Stimulated activated CD4-positive, alpha-beta T cell treated with anti-CD3 and anti-CD28 coated beads, Interleukin-12 subunit alpha, Interleukin-12 subunit beta, amount 100 ng/mL, for 24 hours (primary cell): Measurements from ENCODE around the gene SNX5.
A peak's percentile ranks its signal among the peaks of the same experiment; 100 is the strongest.

Experiments used
- DNase-seq, 2 experiments: peaks; one replicate each; pipeline ENCODE4 v3.0.0-alpha.2; 2020; ENCODE audit warnings: low read depth in 2 of 2

Gene SNX5

DNA sequence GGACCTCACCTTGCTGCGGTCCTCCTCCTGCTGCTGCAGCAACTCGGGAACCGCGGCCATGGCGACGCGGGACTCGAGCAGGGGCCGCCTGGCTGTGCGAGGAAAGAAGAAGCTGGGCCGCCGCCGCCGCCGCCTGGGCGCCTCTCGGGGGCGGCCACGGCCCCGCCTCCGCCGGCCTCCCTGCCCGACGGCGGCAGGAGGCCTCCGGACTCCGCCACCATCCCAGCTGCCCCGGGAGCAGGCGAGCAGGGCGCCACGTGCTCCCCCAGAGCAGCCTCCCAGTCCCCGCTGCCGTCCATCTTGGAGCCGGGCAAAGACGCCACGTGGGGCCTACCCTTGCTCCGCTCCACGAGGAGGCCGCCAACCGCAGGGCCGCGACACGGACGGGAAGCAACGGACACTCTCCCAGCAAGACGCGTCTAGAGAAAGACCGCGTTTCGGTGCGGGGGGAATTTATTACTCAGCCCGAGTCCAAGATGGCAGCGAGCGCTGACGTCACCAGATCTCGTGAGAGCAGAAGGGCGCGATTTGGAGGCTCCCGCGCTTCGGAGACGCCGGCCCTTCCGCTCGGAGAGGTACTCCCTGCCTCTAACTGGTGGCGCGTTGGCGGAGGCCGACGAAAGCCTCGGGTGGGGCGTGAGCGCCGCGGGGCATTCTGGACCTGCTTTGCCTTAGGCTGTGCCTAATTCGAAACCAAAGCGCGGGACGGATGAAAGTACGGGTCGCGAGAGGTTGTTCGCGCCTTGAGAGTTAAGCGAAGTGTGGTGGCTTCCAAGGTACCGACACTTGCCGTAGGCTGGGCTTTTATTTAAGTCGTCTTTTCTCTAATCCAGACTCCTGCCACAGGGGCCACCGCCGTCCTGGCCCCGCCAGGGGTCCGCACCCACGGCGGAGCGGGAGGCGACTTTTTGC, at the start of gene SNX5, which contains the start of gene MGME1:
Gene SNX5 (minus strand): TSS at position 429 of the 912 bp plus-strand sequence. CDS start 369 bp downstream, at position 60.
Gene MGME1 (plus strand): TSS at position 653 of the 912 bp plus-strand sequence. CDS start 842 bp downstream, outside the sequence.
- peak; percentile 99 to 100 for DNase-seq

DNA sequence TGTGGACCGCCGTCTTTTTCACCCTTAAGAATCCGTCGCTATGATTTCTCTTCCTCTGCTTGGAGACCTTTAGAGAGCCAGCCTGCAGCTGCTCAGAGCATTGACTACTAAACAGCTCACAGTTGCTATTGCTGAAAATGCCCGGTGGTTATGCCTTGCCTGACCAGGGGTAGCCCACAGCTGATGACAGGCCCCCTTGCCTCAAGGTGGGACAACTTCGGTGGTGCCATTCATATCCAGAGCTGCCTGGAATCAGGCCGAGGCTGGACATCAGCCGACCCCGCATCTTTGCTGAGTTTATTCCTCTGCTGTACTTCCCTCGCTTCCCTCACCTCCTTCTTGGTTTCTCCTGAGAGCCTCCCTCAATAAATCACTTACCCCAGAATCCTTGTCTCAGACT, 49.5 kb upstream of the SNX5 start:
- no peak for DNase-seq

DNA sequence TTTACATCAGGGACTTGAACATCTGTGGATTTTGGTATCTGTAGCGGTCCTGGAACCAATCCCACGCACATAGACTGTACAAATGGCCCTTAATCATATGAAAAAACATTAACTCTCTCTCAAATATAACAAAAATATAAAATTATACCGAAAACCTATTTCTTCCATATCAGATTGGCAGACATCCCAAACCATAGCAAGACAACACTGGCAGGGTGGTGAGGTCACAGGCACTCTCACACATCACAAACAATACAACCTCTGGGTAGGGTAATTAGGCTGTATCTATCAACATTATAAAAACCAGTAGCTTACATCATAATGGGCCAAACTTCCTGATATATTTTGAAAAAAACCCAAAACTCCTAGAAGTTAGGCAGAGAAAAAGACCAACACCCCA, 48.2 kb upstream of the SNX5 start:
- DNase-seq, result no peak

DNA sequence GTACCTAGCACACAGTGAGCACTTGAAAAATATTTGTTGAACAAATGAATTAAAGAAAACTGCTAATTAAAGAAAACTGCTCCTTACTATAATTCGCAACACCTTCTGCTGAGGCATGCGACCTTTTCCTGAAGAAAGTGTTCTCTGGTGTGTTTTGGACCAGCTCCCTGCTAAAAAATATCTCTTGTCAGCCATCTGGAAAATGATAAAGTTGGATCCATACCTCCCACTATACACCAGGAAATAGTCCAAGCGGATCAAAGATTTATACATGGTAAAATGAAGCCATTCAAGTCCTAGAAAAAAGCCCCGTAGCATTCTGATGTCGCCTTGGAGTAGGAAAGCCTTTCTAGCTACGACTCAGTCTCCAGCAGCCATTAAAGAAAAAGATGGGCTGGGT, 45.8 kb upstream of the SNX5 start:
- no peak for DNase-seq

DNA sequence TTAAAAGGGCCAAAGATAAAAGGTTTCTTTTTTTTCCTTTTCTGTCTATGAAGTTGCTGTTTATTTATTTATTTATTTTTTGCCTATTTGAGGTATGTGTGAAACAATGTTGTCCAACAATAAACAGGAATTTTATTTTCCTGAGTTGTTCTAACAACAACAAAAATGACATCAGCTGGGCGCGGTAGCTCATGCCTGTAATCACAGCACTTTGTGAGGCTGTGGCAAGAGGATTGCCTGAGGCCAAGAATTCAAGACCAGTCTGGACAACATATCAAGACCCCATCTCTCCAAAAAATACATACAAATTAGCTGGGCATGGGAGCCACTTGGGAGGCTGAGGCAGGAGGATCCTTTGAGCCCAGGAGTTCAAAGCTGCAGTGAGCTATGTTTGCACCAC, 44.3 kb upstream of the SNX5 start:
- no peak for DNase-seq

DNA sequence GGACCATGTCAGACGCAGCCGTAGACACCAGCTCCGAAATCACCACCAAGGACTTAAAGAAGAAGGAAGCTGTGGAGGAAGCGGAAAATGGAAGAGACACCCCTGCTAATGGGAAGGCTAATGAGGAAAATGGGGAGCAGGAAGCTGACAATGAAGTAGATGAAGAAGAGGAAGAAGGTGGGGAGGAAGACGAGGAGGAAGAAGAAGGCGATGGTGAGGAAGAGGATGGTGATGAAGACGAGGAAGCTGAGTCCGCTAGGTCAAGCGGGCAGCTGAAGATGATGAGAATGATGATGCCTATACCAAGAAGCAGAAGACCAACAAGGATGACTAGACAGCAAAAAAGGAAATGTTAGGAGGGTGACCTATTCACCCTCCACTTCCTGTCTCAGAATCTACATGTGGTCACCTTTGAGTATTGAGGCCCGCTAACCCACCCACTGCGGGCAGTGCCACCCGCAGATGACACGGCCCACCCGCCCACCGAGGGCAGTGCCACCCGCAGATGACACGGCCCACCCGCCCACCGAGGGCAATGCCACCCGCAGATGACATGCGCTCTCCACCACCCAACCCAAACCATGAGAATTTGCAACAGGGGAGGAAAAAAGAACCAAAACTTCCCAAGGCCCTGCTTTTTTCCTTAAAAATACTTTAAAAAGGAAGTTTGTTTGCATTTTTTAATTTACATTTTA, 43.5 kb upstream of the SNX5 start:
- no peak for DNase-seq

DNA sequence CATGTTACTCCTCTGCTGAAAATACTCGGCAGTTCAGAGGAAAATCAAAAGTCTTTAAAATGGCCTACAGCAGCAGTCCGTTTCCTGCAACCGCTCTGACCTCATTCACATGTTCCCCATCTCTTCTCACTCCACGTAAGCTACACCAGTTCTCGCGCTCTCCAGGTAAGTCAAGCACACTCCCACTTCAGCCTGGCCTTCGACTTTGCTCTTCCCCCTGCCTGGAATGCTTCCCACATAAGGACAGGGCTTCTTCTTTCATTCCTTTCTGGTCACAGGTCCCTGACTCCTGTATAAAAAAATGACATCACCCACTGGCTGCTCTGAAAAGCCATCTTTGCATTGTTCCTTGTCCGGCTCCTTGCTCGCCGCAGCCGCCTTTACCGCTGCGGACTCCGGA, 42.9 kb upstream of the SNX5 start:
- no peak for DNase-seq

DNA sequence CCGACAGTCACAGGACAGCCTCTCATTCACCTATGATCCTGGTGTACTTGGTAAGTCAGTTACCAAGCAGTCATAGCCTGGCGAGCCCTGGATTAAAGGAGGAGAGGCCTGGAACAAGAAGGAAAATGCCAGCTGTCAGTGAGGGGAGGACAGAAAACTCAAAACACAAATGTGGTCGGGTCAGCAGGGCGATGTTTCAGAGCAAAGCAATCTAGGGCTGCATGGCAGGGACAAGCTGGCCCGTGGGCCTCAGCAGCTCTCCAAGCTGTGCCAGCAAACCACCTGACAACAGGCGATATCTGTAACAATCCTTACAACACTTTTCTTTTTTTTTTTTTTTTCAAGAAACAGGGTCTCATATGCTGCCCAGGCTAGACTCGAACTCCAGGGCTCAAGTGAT, 40.5 kb upstream of the SNX5 start:
- DNase-seq, result no peak

DNA sequence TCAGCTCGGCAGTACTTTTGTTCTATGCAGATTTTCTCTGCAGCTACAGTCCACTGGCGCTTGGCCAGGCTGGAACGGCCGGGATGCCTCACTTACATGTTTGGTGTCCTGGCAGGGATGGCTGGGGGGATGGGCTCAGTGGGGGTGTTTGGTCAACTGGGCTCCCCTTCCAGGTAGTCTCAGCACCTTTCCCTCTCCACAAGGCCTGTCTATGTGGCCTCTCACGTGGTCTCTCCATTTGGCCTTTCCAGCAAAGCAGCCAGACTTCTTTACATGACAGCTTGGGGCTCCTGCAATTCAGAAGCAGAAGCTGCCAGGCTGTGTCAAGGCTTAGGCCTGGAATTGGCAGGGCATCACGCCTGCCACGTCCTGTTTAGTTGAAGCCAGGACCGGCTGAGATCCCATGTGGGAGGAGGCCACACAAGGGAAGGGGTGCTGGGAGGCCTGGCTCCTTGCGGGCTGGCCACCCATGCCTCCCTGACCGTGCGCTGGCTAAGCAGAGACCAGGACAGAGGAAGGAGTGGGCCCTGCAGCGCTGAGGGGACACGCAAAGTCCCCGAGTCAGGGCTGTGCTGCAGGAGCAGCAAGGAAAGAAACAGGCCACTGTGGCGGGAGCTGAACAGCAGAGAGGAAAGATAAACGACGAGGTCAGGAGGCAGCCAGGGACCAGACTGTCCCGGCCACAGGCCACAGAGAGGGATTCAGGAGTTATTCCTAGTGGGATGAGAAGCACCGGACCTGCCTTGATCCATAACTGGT, 39.1 kb upstream of the SNX5 start:
- no peak for DNase-seq

DNA sequence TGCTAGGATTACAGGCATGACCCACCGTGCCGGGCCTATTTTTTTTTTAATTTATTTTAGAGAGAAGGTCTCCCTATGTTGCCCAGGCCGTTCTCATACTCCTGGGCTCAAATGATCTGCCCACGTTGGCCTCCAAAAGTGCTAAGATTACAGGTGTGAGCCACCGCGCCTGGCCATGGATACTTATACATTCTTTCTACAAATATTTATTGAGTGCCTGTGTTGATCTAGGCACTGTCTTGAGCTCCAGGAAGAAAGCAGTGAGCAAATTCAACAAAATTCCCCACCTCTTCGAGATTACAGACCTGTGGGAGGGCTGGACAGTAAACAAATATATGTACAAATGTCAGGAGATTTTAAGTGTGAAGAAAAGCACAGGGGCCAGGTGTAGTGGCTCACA, 38.1 kb upstream of the SNX5 start:
- no peak for DNase-seq

DNA sequence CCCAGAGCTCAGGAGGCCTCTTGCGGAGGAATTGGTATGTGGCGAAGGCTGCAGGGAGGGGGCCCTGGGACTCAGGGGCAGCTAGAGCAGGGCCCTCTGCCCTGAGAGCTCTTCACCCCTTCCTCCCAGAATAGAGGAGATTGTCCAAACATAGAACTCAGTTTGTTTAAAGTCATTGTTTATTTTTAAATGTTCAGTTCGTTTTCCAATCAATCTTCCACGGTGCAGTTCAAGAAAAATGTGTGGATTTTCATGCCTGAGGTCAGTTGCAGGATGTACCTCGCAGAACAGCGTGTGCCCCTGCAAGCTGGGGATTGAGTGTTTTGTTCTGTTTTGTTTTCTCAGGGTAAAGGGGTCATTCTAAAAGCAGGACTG, 37.4 kb upstream of the SNX5 start:
- no peak for DNase-seq

DNA sequence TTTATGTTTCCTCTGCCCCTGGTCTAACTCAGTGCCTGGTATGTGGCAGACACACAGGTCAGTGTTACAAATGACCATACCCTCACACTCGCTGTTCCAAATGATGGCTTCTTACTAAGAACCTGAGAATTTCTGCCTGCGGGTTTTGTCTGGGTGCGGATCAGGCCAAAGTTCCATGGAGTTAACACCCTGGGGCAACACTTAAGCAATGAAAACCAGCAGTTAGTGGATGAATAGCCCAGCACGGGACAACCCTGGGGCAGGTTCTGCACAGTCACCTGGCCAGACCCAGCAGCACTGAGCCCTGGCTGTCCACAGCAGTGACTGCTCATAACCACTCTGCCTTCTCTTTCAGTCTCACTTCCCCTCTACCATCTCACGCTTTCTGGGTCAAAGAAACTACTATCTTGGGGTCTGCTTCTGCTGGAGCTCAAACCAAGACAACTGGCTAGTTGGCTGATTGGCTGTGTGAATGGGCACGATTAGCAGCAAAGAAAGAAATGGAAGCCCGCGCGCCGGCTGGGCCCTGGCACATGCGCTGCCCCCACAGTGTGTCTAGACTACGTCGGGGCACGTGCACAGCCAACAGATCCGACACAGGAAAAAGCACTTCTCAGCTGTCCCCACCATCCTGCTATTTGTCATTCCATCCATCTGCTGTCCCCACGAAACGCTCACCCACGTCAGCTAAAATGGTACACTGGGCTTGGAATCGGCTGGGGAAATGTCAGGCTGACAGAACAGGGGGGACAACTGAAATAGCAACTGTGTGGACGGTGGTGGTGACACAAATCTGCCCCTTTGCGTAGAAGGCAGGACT, 36.8 kb upstream of the SNX5 start:
- no peak for DNase-seq

DNA sequence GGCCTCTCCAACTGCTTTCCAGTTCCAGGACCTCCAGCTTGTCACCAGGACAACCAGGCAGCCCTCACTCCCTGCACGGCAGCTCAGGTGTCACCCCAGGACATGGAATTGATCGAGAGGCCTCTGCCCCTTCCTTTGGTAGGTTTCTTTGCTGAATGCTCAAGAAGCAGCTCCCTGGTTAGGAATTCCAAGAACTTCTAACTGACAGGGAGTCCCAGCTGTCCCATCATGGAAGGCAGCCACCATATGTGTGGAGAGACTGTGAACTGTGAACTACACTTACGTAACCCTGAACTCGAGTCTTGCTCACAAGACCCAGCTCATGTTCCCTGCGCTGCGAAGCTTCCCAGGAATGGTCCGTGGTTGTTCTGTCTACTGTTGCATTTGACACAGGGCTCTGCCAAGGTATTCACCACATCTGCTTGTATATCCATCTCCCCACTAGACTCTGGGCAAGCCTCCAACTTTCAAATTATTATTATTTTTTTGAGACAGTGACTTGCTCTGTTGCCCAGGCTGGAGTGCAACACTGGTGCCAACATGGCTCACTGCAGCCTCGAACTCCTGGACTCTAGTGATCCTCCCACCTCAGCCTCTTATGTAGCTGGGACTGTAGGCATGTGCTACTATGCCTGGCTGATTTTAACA, 35.9 kb upstream of the SNX5 start:
- no peak for DNase-seq

DNA sequence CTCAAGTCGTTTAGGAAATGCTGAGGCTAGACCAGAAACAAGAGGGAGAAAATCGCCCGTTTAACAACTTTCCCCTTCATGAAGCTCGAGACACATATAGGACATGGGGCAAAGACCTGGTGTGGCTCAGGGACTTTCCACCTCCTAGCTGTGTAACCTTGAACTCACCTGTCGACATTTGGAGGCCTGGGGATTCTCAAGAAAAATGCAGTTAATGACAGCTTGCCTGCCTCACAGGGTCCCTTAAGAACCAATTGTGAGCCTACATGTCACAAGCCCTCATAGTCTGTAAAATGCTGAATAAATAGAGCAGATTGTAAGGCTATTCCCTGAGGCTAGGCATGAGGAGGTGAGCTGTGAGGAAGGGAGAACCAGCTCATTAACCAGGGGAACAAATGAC, 35.3 kb upstream of the SNX5 start:
- DNase-seq, result no peak

DNA sequence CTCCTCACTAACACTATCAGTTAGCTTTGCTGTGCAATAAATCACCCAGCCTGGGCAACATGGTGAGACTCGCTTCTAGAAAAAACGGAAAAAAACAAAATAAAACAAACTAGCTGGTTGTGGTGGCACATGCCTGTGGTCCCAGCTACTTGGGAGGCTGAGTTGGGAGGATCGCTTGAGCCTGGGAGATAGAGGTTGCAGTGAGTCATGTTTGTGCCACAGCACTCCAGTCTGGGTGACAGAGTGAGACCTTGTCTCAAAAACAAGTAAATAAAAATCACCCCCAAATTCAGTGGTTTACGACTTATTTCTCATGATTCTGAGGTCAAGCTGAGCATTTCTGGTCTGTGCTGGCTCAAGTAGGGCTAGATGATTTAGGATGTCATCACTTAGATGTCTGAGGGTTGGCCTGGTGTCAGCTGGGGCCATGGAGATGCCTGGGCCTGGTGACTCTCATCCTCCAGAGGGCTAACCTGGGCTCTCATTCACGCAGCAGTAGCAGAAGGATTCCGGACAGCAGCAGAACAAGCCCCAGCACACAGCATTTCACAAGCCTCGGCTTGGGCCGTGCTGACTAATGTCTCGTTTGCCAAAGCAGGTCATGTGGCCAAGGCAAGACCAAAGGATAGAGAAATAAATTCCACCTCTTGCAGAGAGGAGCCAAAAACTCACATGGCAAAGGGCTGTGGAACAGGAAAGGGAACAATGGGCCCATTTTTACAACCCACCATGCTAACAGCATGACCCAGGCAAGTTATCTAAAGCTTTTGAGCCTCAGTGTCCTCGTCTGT, 32.7 kb upstream of the SNX5 start:
- no peak for DNase-seq

DNA sequence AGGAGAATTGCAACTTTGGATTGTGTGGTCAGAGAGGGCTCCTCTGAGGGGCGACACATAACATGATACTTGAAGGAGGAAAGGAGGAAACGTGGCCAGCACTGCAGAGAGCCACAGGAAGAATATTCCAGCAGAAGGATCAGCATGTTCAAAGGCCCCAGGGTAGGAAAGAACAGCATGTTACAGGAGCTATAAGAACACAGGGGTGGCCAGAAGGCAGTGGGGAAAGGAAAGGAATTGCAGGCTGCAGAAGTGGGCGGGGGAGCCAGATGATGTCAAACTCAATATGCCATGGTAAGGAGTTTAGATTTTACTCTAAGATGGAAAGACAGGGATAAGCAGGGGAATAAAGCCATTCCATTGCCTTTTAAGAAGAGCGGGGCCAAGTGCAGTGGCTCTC, 31.0 kb upstream of the SNX5 start:
- no peak for DNase-seq

DNA sequence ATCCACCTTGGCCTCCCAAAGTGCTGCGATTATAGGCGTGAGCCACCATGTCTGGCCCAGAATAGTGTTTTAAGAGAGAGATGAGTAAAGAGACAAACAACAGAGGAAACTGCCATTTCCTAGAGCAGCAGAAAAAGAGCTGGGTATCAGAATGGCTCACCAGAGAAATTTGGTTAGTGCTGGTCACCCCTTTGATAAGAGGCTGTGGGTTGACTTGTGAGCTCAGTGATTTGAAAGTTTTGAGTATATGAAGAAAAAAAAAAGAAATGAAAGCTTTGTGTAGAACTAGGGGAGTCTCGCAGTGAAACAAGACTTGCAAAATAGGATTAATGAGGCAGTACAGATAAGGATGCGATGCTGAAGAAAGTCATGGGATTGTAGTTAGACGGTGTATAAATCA, 29.9 kb upstream of the SNX5 start:
- DNase-seq, result no peak

DNA sequence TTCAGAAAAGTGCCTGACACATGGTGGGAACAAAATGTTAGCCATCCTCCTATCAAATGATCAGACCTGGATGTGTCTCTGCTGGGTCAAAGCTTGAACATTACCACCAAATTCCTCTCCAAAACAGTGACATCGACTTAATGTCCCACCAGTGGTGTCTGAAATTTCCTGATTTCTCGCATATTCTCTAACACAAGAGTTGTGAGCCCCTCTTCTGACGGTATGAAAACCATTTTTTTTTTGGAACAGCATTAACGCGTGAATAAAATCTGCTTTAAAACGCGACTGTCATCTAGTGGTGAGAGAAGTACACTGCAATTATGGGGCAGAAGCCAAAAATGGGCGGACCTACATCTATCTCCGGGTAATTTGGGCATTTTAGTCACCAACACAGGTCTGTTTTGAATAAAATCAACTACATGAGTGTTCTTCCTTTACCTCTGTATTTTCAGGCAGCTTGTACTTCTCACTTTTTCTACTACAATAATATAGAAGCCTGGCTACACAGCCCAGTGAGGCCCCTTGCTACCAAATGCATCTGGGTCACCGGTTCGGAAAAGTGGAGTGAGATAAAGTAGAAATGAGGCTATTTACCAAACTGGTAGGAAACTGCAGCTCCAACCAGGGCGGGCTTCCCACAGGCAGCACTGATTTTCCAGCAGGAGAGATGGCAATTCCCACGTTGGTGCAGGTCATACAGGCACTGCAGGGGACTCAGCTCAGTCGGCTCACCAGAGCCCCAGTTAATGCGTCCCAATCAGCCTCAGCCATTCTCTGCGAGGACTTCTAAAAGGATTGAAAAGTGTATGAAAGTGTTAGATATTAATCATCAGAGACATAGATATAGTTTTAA, 27.6 kb upstream of the SNX5 start:
- DNase-seq, result peak in 1 of 2 experiments; percentile 9

DNA sequence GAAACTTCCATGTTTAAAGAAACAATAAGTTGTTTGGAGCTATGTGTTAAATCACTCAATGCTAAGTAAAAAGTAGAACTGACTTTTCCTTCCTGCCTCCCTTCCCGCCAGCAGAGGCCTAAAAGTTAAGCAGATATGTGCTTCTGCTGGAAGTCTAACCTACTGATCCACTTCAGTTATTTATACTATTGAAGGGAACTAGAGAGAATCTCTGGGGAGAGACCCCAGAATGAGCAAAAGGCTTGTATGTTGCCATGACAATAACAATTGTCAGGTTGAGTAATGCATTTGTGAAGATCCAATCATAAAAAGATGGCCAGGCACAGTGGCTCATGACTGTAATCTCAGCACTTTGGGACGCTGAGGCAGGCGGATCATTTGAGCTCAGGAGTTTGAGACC, 25.0 kb upstream of the SNX5 start:
- no peak for DNase-seq
